ENCODE results near the gene TNXB.

The TNXB gene

GRCh38 chr6:32127717-32128592 lies 18.8 kb upstream of the TNXB start, which contains the start of gene ATF6B:
Gene ATF6B (minus strand): TSS chr6:32128246. CDS start chr6:32128207, 39 bp downstream.
- TF ChIP-seq PAX5 (IDR thresholded peaks at IDR 0.05; ENCODE audit: insufficient read depth, low read length, severe bottlenecking) (no peak), SPI1 (IDR thresholded peaks at IDR 0.05; ENCODE audit: low read depth, low read length) (peak; percentile 37; the same call in 1 of the 2 replicates), POLR2AphosphoS5 (IDR thresholded peaks at IDR 0.05; ENCODE audit: low read depth, low read length) (peak; percentile 61; the same call in 1 of the 2 replicates), TAF1 (IDR thresholded peaks at IDR 0.05; ENCODE audit: low read depth, low read length) (peak; percentile 80; the same call in 1 of the 2 replicates), POLR2A (IDR thresholded peaks at IDR 0.05; ENCODE audit: low read depth, low read length) (peak; percentile 84), POU2F2 (IDR thresholded peaks at IDR 0.05; ENCODE audit: low read depth, low read length) (peak; percentile 37; the same call in 1 of the 2 replicates)
- DNase-seq (ENCODE audit: insufficient read length, low spot score) (peak; percentile 90), FAIRE-seq (peak; percentile 90)

GRCh38 chr6:32127409-32127716 lies 18.2 kb upstream of the TNXB start:
- no peak for DNase-seq (ENCODE audit: insufficient read length, low spot score)
- no peak for TF ChIP-seq POU2F2 (IDR thresholded peaks at IDR 0.05; ENCODE audit: low read depth, low read length)
- TF ChIP-seq POLR2AphosphoS5 (IDR thresholded peaks at IDR 0.05; ENCODE audit: low read depth, low read length) = no peak
- TF ChIP-seq TAF1 (IDR thresholded peaks at IDR 0.05; ENCODE audit: low read depth, low read length) = no peak
- no peak for TF ChIP-seq POLR2A (IDR thresholded peaks at IDR 0.05; ENCODE audit: low read depth, low read length)
- TF ChIP-seq PAX5 (IDR thresholded peaks at IDR 0.05; ENCODE audit: insufficient read depth, low read length, severe bottlenecking) = no peak
- TF ChIP-seq SPI1 (IDR thresholded peaks at IDR 0.05; ENCODE audit: low read depth, low read length) = no peak
- no peak for FAIRE-seq

- no peak for TF ChIP-seq SPI1 (IDR thresholded peaks at IDR 0.05; ENCODE audit: low read depth, low read length)
- TF ChIP-seq POLR2A (IDR thresholded peaks at IDR 0.05; ENCODE audit: low read depth, low read length) = no peak
- no peak for TF ChIP-seq TAF1 (IDR thresholded peaks at IDR 0.05; ENCODE audit: low read depth, low read length)
- no peak for TF ChIP-seq POLR2AphosphoS5 (IDR thresholded peaks at IDR 0.05; ENCODE audit: low read depth, low read length)
- no peak for TF ChIP-seq POU2F2 (IDR thresholded peaks at IDR 0.05; ENCODE audit: low read depth, low read length)
- TF ChIP-seq PAX5 (IDR thresholded peaks at IDR 0.05; ENCODE audit: insufficient read depth, low read length, severe bottlenecking) = no peak
- DNase-seq (ENCODE audit: insufficient read length, low spot score) = no peak
- FAIRE-seq = no peak
These were observed 17.7 kb upstream of the TNXB start for GRCh38 chr6:32126880-32127279.

- no peak for TF ChIP-seq PAX5 (IDR thresholded peaks at IDR 0.05; ENCODE audit: insufficient read depth, low read length, severe bottlenecking)
- no peak for TF ChIP-seq SPI1 (IDR thresholded peaks at IDR 0.05; ENCODE audit: low read depth, low read length)
- no peak for TF ChIP-seq POU2F2 (IDR thresholded peaks at IDR 0.05; ENCODE audit: low read depth, low read length)
- TF ChIP-seq POLR2A (IDR thresholded peaks at IDR 0.05; ENCODE audit: low read depth, low read length) = no peak
- no peak for TF ChIP-seq POLR2AphosphoS5 (IDR thresholded peaks at IDR 0.05; ENCODE audit: low read depth, low read length)
- no peak for TF ChIP-seq TAF1 (IDR thresholded peaks at IDR 0.05; ENCODE audit: low read depth, low read length)
- DNase-seq (ENCODE audit: insufficient read length, low spot score) = no peak
- no peak for FAIRE-seq
These were observed 14.5 kb upstream of the TNXB start for GRCh38 chr6:32123681-32124080.

- TF ChIP-seq POU2F2 (IDR thresholded peaks at IDR 0.05; ENCODE audit: low read depth, low read length) (no peak), POLR2A (IDR thresholded peaks at IDR 0.05; ENCODE audit: low read depth, low read length) (no peak)
- FAIRE-seq (no peak), DNase-seq (ENCODE audit: insufficient read length, low spot score) (no peak)
These were observed 11.5 kb upstream of the TNXB start for GRCh38 chr6:32120573-32121059.

- DNase-seq (ENCODE audit: insufficient read length, low spot score) (peak; percentile 74), FAIRE-seq (peak; percentile 33)
- TF ChIP-seq POU2F2 (IDR thresholded peaks at IDR 0.05; ENCODE audit: low read depth, low read length) = no peak
- TF ChIP-seq POLR2A (IDR thresholded peaks at IDR 0.05; ENCODE audit: low read depth, low read length) = no peak
- no peak for TF ChIP-seq POLR2AphosphoS5 (IDR thresholded peaks at IDR 0.05; ENCODE audit: low read depth, low read length)
- no peak for TF ChIP-seq TAF1 (IDR thresholded peaks at IDR 0.05; ENCODE audit: low read depth, low read length)
- TF ChIP-seq PAX5 (IDR thresholded peaks at IDR 0.05; ENCODE audit: insufficient read depth, low read length, severe bottlenecking) = no peak
- TF ChIP-seq SPI1 (IDR thresholded peaks at IDR 0.05; ENCODE audit: low read depth, low read length) = no peak
These were observed 9.9 kb upstream of the TNXB start for GRCh38 chr6:32118782-32119628.

GRCh38 chr6:32117461-32117860 lies 8.3 kb upstream of the TNXB start:
- DNase-seq (ENCODE audit: insufficient read length, low spot score) (no peak), FAIRE-seq (no peak)
- TF ChIP-seq SPI1 (IDR thresholded peaks at IDR 0.05; ENCODE audit: low read depth, low read length) (no peak), POLR2AphosphoS5 (IDR thresholded peaks at IDR 0.05; ENCODE audit: low read depth, low read length) (no peak), TAF1 (IDR thresholded peaks at IDR 0.05; ENCODE audit: low read depth, low read length) (no peak), PAX5 (IDR thresholded peaks at IDR 0.05; ENCODE audit: insufficient read depth, low read length, severe bottlenecking) (no peak), POU2F2 (IDR thresholded peaks at IDR 0.05; ENCODE audit: low read depth, low read length) (no peak)

GRCh38 chr6:32116674-32117073 lies 7.5 kb upstream of the TNXB start:
- no peak for TF ChIP-seq SPI1 (IDR thresholded peaks at IDR 0.05; ENCODE audit: low read depth, low read length)
- no peak for TF ChIP-seq POLR2A (IDR thresholded peaks at IDR 0.05; ENCODE audit: low read depth, low read length)
- no peak for TF ChIP-seq PAX5 (IDR thresholded peaks at IDR 0.05; ENCODE audit: insufficient read depth, low read length, severe bottlenecking)
- no peak for TF ChIP-seq POU2F2 (IDR thresholded peaks at IDR 0.05; ENCODE audit: low read depth, low read length)
- no peak for TF ChIP-seq TAF1 (IDR thresholded peaks at IDR 0.05; ENCODE audit: low read depth, low read length)
- TF ChIP-seq POLR2AphosphoS5 (IDR thresholded peaks at IDR 0.05; ENCODE audit: low read depth, low read length) = no peak
- no peak for DNase-seq (ENCODE audit: insufficient read length, low spot score)
- no peak for FAIRE-seq

GRCh38 chr6:32115623-32116022 lies 6.5 kb upstream of the TNXB start:
- FAIRE-seq (no peak), DNase-seq (ENCODE audit: insufficient read length, low spot score) (no peak)
- TF ChIP-seq POU2F2 (IDR thresholded peaks at IDR 0.05; ENCODE audit: low read depth, low read length) (no peak), POLR2A (IDR thresholded peaks at IDR 0.05; ENCODE audit: low read depth, low read length) (no peak), SPI1 (IDR thresholded peaks at IDR 0.05; ENCODE audit: low read depth, low read length) (no peak), TAF1 (IDR thresholded peaks at IDR 0.05; ENCODE audit: low read depth, low read length) (no peak), POLR2AphosphoS5 (IDR thresholded peaks at IDR 0.05; ENCODE audit: low read depth, low read length) (no peak), PAX5 (IDR thresholded peaks at IDR 0.05; ENCODE audit: insufficient read depth, low read length, severe bottlenecking) (no peak)

Measured in GM12891 (cell line).